ENCODE results near the gene RMND5A. TPM values are rescaled to one million over a fixed set of nuclear protein-coding genes. Genes with fewer than 3 reads are reported as not detected.

The RMND5A gene
- total RNA-seq, 2 experiments from 2014 or later, result 55.3 to 55.8 TPM

GRCh38 chr2:86808315-86809161, 88.4 kb downstream of the RMND5A start:
- POLR2A ChIA-PET, result interaction anchor here (0.9 to 4.9 kb wide), 7 partner anchors 11 to 45 kb away, joined by 3 to 65 read pairs (median 12); partner anchors contain the start of gene CD8A
- CTCF ChIA-PET, result interaction anchor here (0.6 to 5.1 kb wide), 16 partner anchors 10 to 53 kb away, joined by 3 to 58 read pairs (median 6); partner anchors contain the start of genes CD8A and CD8B

GRCh38 chr2:86809481-86810121, 89.5 kb downstream of the RMND5A start:
- ChIA-PET CTCF (interaction anchor here (1.4 to 5.1 kb wide), 6 partner anchors 9 to 49 kb away, joined by 3 to 58 read pairs (median 26); partner anchors contain the start of gene CD8A), POLR2A (interaction anchor here (1.3 to 4.9 kb wide), 5 partner anchors 15 to 24 kb away, joined by 5 to 65 read pairs (median 44); partner anchors contain the start of gene CD8A)

- ChIA-PET CTCF (interaction anchor here (0.7 to 1.0 kb wide), 2 partner anchors 8 to 29 kb away, joined by 3 read pairs; no protein-coding TSS in a partner anchor), POLR2A (interaction anchor here (0.7 kb wide), 1 partner anchor 29 kb away, joined by 3 read pairs; no protein-coding TSS in a partner anchor)
Observed at GRCh38 chr2:86815611-86816010, 95.5 kb downstream of the RMND5A start.

- ChIA-PET CTCF (interaction anchor here (0.9 to 1.3 kb wide), 5 partner anchors 7 to 55 kb away, joined by 3 to 4 read pairs (median 3); no protein-coding TSS in a partner anchor), POLR2A (no interaction called here)
Observed at GRCh38 chr2:86818114-86818801, 98.2 kb downstream of the RMND5A start.

- POLR2A ChIA-PET, result interaction anchor here (0.7 kb wide), 1 partner anchor 10 kb away, joined by 3 read pairs; no protein-coding TSS in a partner anchor
- CTCF ChIA-PET, result interaction anchor here (0.9 to 1.3 kb wide), 4 partner anchors 9 to 55 kb away, joined by 3 to 4 read pairs (median 3); no protein-coding TSS in a partner anchor
Observed at GRCh38 chr2:86818957-86819356, 98.9 kb downstream of the RMND5A start.

- POLR2A ChIA-PET, result interaction anchor here (7.3 kb wide), 1 partner anchor 36 kb away, joined by 51 read pairs; no protein-coding TSS in a partner anchor
- CTCF ChIA-PET, result interaction anchor here (0.6 to 6.6 kb wide), 3 partner anchors 13 to 23 kb away, joined by 3 to 58 read pairs (median 3); no protein-coding TSS in a partner anchor
Observed at GRCh38 chr2:86821306-86821705, 101.2 kb downstream of the RMND5A start.

- POLR2A ChIA-PET, result interaction anchor here (0.5 to 7.3 kb wide), 2 partner anchors 13 to 37 kb away, joined by 7 to 51 read pairs; no protein-coding TSS in a partner anchor
- CTCF ChIA-PET, result interaction anchor here (0.6 to 6.6 kb wide), 3 partner anchors 13 to 24 kb away, joined by 3 to 58 read pairs (median 3); no protein-coding TSS in a partner anchor
Observed at GRCh38 chr2:86821842-86822241, 101.8 kb downstream of the RMND5A start.

- CTCF ChIA-PET, result interaction anchor here (1.0 to 6.6 kb wide), 2 partner anchors 14 to 36 kb away, joined by 3 to 58 read pairs; no protein-coding TSS in a partner anchor
- POLR2A ChIA-PET, result interaction anchor here (0.6 to 7.3 kb wide), 3 partner anchors 10 to 38 kb away, joined by 3 to 51 read pairs (median 3); partner anchors contain the start of gene CD8A
Observed at GRCh38 chr2:86822668-86823345, 102.7 kb downstream of the RMND5A start.

GRCh38 chr2:86825036-86825692, 105.1 kb downstream of the RMND5A start:
- CTCF ChIA-PET, result interaction anchor here (0.7 to 6.6 kb wide), 4 partner anchors 8 to 41 kb away, joined by 3 to 58 read pairs (median 4); partner anchors contain the start of gene CD8A
- POLR2A ChIA-PET, result interaction anchor here (0.6 to 7.3 kb wide), 9 partner anchors 10 to 40 kb away, joined by 3 to 51 read pairs (median 3); partner anchors contain the start of gene CD8A

- ChIA-PET POLR2A (interaction anchor here (0.6 to 7.3 kb wide), 9 partner anchors 9 to 203 kb away, joined by 3 to 51 read pairs (median 3); partner anchors contain the start of gene CD8A), CTCF (interaction anchor here (0.7 to 6.6 kb wide), 4 partner anchors 8 to 42 kb away, joined by 3 to 58 read pairs (median 4); partner anchors contain the start of gene CD8A)
Observed at GRCh38 chr2:86825693-86826381, 105.7 kb downstream of the RMND5A start.

GRCh38 chr2:86826951-86827350, 106.9 kb downstream of the RMND5A start:
- ChIA-PET POLR2A (interaction anchor here (0.7 to 7.3 kb wide), 3 partner anchors 18 to 1223 kb away, joined by 4 to 51 read pairs (median 44); no protein-coding TSS in a partner anchor), CTCF (interaction anchor here (6.6 kb wide), 1 partner anchor 19 kb away, joined by 58 read pairs; no protein-coding TSS in a partner anchor)

Other genes starting within 250 kb of the RMND5A start
- 10 to 100 TPM; 44.6 to 50.9 TPM for gene CHMP3, start 156.8 kb upstream of the RMND5A start, total RNA-seq
- gene RNF103, start 96.4 kb upstream of the RMND5A start, total RNA-seq, result 10 to 100 TPM; 11.6 to 11.8 TPM
- gene CD8A, start 70.6 kb downstream of the RMND5A start, total RNA-seq, result 100 to 1,000 TPM; 433 TPM
- gene CD8B, start 141.6 kb downstream of the RMND5A start, total RNA-seq, result 100 to 1,000 TPM; 250 to 251 TPM
- 1 to 10 TPM; 2.2 to 3.4 TPM for gene RGPD1, start 221.8 kb downstream of the RMND5A start, total RNA-seq